HG02798 (cell line): ENCODE data around the gene SH3BP4.

ENCODE experiments used
- ATAC-seq: cut with Tn5 transposase; IDR thresholded peaks from one replicate; pipeline ENCODE4 v1.9.1; 2021; ENCODE audit warnings: mild to moderate bottlenecking; ENCODE audit not compliant: unreplicated experiment, poor library complexity

Gene SH3BP4

GRCh38 chr2:235098736-235099494, 147.1 kb downstream of the SH3BP4 start:
- ATAC-seq, result no peak

GRCh38 chr2:235102896-235103295, 151.1 kb downstream of the SH3BP4 start:
- no peak for ATAC-seq
